T-helper 2 cell treated with Interferon-gamma antibody and Interleukin-4, amounts not matched to agents 100 ng/mL and 5 ng/mL, for 36 hours (primary cell): ENCODE results near the gene ABLIM2. TPM values are rescaled to one million over a fixed set of nuclear protein-coding genes. Genes with fewer than 3 reads are reported as not detected.

Experiments
- intact Hi-C: fragments of 100-400 bp; cut with micrococcal nuclease; formaldehyde crosslinking; loops from one replicate; pipeline ENCODE4 v1.15.1; 2023
- total RNA-seq: library from RNA; stranded (reverse); gene quantifications from 2 replicates; pipeline ENCODE4 v1.2.3, GENCODE V29; 2022

The ABLIM2 gene
- total RNA-seq, 1 donor from 2014 or later: 0.43 TPM

DNA sequence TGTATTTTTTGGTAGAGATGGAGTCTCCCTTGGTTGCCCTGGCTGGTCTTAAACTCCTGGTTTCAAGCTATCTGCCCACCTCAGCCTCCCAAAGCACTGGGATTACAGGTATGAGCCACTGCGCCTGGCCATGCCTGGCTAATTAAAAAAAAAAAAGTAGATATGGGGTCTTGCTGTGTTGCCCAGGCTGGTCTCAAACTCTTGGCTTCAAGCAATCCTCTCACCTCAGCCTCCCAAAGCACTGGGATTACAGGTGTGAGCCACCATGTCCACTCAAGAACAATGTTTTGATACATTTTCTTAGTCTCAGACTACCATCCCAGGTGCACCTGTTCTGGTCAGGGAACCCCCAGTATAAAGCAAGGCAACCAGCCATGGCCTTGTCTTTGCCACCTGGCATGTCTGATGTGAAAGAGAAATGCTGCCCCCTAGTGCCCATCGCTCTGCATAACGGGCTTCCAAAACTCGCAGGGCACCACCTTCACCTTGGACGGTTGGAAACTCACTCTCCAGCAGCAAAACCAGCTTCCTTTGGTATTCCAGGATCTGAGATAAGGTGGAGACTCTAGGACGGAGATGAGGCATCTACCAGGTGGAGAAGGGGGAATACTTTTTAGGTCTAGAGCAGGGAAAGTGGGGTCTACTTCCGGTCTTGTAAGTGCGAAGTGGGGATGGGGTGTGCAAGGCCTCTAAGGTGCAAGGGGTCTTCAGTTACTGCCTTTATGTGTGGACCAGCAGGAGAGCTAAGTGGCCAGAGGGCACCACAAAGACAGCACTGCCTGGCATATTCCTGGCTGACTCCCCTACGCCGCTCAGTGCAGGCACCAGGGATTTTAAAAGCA, 171.2 kb downstream of the ABLIM2 start:
- intact Hi-C loops: loop anchor here (1.0 to 5.0 kb wide), 3 partner anchors 110 to 228 kb away; no protein-coding TSS in a partner anchor

DNA sequence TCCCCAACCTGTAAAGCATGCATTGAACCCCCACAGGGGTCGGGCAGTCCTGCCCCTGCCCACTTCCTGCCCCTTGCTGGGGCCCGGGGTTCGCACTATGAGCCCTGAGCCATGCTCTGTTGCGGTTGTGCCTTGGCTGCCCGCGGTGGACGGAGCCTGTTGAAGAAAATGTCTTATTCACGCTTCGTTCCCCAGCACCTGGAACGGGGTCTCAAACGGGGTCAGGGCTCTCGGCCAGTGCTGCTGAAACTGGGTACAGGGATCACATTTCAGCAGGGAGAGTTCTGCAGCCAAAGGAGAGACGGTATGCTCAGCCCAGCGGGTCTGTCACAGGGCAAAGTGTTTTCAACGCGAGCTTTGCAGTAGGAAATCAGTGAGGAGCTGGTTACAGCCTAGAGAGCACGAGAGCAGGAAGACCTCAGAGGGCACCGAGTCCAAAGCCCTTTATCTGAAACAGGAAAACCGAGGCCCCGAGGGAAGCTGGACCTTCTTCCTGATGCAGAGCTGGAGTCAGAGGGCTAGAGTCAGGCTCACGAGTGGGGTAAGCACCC, 172.6 kb downstream of the ABLIM2 start:
- intact Hi-C loops: loop anchor here (5.0 kb wide), 1 partner anchor 109 kb away; no protein-coding TSS in a partner anchor

- intact Hi-C loops: loop anchor here (5.0 kb wide), 1 partner anchor 108 kb away; no protein-coding TSS in a partner anchor
Observed at GRCh38 chr4:7985072-7985471, 173.5 kb downstream of the ABLIM2 start.

DNA sequence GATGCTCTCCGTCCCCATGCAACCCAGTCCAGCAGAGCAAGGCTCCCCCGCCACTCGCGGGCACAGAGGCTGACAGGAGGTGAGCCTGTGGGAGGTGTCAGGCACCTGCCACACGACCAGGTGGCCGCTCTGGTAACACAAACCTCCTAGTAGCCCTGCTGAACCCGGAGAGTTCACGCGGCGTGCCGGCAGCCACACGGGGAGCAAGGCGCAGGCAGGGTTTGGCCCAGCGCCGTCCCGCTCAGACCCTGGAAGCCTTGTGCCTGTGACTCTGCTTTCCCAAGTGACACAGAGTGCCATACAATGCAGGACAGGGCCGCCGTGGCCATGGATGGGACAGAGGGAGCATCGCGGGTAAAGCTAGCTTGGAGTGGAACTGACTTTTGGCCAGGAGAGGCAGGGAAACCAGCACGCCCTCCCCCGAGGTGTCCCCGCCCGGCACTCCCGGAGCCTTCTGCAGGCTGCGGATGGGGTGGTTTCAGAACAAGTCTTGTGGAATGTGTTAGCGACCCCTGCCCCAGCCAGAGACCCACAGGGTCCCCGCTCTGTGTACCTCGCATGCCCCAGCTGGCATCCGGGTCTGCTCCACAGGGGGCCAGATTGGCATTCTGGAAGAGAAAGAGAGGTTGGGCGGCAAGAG, 174.2 kb downstream of the ABLIM2 start:
- intact Hi-C loops: no loop called here

GRCh38 chr4:7983296-7983695, 175.3 kb downstream of the ABLIM2 start:
- intact Hi-C loops: no loop called here

GRCh38 chr4:7981738-7982394, 176.7 kb downstream of the ABLIM2 start:
- intact Hi-C loops: no loop called here

- intact Hi-C loops: no loop called here
Observed at GRCh38 chr4:7980036-7980435, 178.6 kb downstream of the ABLIM2 start.

DNA sequence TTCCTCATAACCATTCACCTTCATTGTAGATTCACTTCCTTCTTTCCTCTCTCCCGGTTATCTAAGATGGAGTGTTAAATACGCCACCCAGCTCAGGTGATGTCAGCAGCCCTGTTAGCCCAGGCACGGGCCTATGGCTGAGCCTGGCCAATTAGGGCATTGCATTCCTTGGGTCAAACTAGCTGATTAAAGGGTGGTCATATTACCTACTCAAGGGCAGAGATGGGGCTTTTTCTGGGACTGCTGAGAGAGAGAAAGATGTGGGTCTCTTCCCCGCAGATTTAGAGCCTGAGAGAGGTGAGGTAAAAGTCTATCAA, 179.0 kb downstream of the ABLIM2 start:
- intact Hi-C loops: no loop called here

- intact Hi-C loops: no loop called here
Observed at GRCh38 chr4:7978907-7979651, 179.5 kb downstream of the ABLIM2 start.

DNA sequence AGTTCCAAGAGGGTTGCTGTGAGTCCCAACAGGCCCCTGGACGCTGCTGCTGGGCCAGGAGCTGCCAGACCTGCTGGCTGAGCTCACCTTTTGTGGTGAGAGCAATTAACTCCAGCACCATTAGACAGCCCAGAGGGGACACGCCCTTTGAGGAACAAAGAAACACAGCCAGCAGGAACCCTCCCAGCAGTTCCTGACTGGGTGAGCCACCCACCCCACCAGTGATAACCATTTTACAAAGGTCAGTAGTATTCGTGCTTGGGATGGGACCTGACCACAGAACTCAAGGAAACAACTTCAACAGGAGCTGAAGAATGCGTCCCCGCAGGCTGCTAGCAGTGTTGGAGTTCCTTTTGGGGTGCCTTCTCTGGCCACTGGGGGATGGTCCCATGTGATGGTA, 180.1 kb downstream of the ABLIM2 start:
- intact Hi-C loops: no loop called here

DNA sequence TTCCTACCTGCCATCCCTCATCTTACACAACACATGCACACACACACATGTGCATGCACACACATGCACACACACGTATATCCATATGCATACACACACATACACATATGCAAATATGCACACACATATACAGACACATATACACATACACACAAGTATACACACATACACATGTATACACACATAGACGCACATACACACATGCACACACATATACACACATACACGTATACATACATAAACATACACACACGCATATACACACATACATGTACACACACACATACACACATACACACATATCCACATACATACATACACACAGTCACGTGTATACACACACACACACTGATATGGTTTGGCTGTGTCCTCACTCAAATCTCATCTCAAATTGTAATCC, 182.0 kb downstream of the ABLIM2 start:
- intact Hi-C loops: no loop called here

DNA sequence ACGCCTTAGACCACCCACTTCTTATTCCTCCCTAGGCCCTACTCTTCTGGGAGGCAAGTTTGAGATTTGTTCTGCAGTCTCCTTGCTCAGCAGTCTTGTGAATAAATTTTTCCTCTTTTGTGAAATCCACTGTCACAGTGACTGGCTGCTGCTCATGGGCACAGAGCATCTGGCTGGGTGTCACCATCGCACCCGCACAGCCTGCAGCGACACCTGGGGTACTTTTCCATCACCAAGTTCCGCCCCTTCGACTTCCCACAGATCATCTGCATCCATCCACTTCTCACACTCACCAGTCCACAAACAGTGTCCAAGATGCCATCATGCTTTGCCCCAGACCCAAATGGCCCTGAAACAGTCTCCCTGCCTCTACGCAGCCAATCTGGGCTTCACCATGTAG, 182.6 kb downstream of the ABLIM2 start:
- intact Hi-C loops: no loop called here

DNA sequence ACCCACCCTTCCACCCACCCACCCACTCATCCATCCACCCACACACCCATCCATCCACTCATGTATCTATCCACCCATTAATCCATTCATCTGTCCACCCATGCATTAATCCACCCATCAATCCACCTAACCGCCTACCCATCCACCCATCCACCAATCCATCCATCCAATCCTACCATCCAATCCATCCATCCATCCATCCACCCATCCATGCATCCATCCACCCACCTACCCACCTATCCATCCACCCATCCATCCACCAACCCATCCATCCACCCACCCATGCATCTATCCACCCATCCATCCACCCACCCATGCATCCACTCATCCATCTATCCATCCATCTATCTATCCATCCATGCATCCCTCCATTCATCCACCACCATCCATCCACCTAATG, 184.2 kb downstream of the ABLIM2 start:
- intact Hi-C loops: loop anchor here (5.0 kb wide), 1 partner anchor 217 kb away; no protein-coding TSS in a partner anchor

DNA sequence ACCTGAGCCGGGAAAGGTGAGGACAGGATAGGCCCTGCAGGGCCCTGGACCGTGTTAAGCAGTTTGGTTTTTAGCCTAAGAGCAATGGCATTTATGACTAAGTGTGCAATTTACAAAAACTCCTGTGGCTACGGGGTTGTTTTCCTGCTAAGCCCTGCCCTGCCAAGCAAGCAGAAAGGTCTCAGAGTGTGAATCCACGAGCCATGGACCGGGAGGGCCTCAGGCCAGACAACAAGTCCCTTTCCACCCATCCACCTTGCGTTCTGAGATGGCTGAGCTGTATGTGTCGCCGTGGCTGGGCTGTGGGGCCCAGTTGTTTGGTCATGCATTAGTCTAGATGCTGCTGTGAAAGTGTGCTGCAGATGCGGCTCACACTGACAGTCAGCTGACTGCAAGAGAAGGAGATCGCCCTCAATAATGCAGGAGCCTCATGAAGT, 185.1 kb downstream of the ABLIM2 start:
- intact Hi-C loops: loop anchor here (5.0 kb wide), 1 partner anchor 216 kb away; no protein-coding TSS in a partner anchor

- intact Hi-C loops: loop anchor here (5.0 kb wide), 1 partner anchor 215 kb away; no protein-coding TSS in a partner anchor
Observed at GRCh38 chr4:7971881-7972500, 186.6 kb downstream of the ABLIM2 start.

- intact Hi-C loops: loop anchor here (5.0 kb wide), 1 partner anchor 214 kb away; no protein-coding TSS in a partner anchor
Observed at GRCh38 chr4:7971159-7971631, 187.4 kb downstream of the ABLIM2 start.

- intact Hi-C loops: loop anchor here (1.0 to 5.0 kb wide), 2 partner anchors 31 to 213 kb away; partner anchors contain the start of gene AFAP1
Observed at GRCh38 chr4:7970361-7970946, 188.2 kb downstream of the ABLIM2 start.

DNA sequence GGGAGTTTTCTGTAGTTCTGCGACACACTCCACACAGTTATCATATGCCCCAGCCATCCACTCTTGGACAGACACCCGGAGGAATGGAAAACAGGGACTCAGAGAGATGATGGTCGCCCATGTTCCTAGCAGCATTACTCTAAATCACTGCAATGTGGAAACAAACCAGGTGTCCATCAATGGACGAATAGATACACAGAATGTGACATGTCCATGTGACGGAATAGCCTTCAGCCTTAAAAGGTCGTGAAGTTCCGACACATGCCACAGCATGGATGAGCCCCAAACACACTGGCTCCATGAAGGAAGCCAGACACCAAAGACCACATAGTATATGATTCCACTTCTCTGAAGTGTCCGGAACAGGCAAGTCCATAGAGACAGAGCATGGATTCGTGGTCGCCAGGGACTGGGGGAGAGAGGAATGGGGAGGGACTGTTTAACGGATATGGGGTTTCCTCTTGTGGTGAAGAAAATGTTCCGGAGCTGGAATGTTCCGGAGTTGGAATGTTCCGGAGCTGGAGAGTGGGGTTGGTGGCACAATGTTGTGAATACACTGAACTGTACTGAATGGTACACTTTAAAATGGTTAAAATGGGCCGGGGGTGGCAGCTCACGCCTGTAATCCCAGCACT, 190.2 kb downstream of the ABLIM2 start:
- intact Hi-C loops: loop anchor here (5.0 kb wide), 1 partner anchor 459 kb away; no protein-coding TSS in a partner anchor
